IMR-90 (cell line): Measurements from ENCODE around the gene LMO4. TPM values are rescaled to one million over a fixed set of nuclear protein-coding genes. Genes with fewer than 3 reads are reported as not detected.

Experiments used
- ATAC-seq: fragments of 200-7000 bp; cut with Tn5 transposase; 2 replicates; pipeline ENCODE4 v1.9.1; 2020; ENCODE audit warnings: low read depth, mild to moderate bottlenecking, moderate library complexity
- BruUV-seq: library from RNA; stranded (reverse); fragments of 400-500 nt; replicated peaks from 2 replicates; lab custom pipeline; 2021; lab: Mats Ljungman, UMichigan
- CTCF ChIA-PET: fragments of 300-600 bp; formaldehyde crosslinking; extraction: SDS; loops from one replicate; lab custom pipeline; 2021; ENCODE audit warnings: antibody characterized with exemption; lab: Yijun Ruan, JAX
- POLR2A ChIA-PET: fragments of 300-600 bp; sonication (Branson Sonifier 250); formaldehyde crosslinking; loops from one replicate; lab custom pipeline; 2022; ENCODE audit warnings: antibody characterized with exemption; ENCODE audit not compliant: unreplicated experiment; lab: Charles Lee
- DNase-seq: peaks from one replicate; pipeline ENCODE4 v3.0.0; 2013
- H2AFZ ChIP-seq: replicated peaks from 2 replicates; pipeline ENCODE3; 2013; ENCODE audit warnings: low read length, mild to moderate bottlenecking; ENCODE audit not compliant: poor library complexity
- H2AK5ac ChIP-seq: 2 replicates; pipeline ENCODE4 v1.6.1; 2013; ENCODE audit warnings: low read depth, low read length, inconsistent platforms
- H2AK9ac ChIP-seq: replicated peaks from 2 replicates; pipeline ENCODE3; 2013; ENCODE audit warnings: mild to moderate bottlenecking, low read depth, low read length, moderate library complexity; ENCODE audit not compliant: poor library complexity
- H2BK120ac ChIP-seq: 2 replicates; pipeline ENCODE4 v1.6.1; 2013; ENCODE audit warnings: low read depth, low read length, inconsistent platforms
- H2BK15ac ChIP-seq: 3 replicates; pipeline ENCODE4 v1.6.1; 2013; ENCODE audit warnings: low read depth, low read length, inconsistent platforms
- H2BK20ac ChIP-seq: 2 replicates; pipeline ENCODE4 v1.6.1; 2013; ENCODE audit warnings: low read depth, mild to moderate bottlenecking, inconsistent platforms, low read length, moderate library complexity
- H2BK5ac ChIP-seq: 2 replicates; pipeline ENCODE4 v1.6.1; 2013; ENCODE audit warnings: mild to moderate bottlenecking, low read depth, low read length, inconsistent platforms; ENCODE audit not compliant: poor library complexity, severe bottlenecking
- H3K14ac ChIP-seq: replicated peaks from 2 replicates; pipeline ENCODE4 v1.6.1; 2013; ENCODE audit warnings: low read depth, low read length, inconsistent platforms
- H3K18ac ChIP-seq: 2 replicates; pipeline ENCODE4 v1.6.1; 2013; ENCODE audit warnings: low read depth, low read length, control low read depth
- H3K23ac ChIP-seq: 2 replicates; pipeline ENCODE4 v1.6.1; 2013; ENCODE audit warnings: low read depth, low read length, inconsistent platforms
- H3K27ac ChIP-seq: 2 replicates; pipeline ENCODE4 v1.5.1; 2013; ENCODE audit warnings: mild to moderate bottlenecking, control low read depth, low read length; ENCODE audit not compliant: insufficient read depth
- H3K27me3 ChIP-seq: 2 replicates; pipeline ENCODE4 v1.6.1; 2013; ENCODE audit warnings: low read length; ENCODE audit not compliant: control insufficient read depth, insufficient read depth
- H3K36me3 ChIP-seq: 2 replicates; pipeline ENCODE4 v1.6.1; 2013; ENCODE audit warnings: low read length, mixed read lengths; ENCODE audit not compliant: control insufficient read depth, insufficient read depth
- H3K4ac ChIP-seq: 2 replicates; pipeline ENCODE4 v1.6.1; 2013; ENCODE audit warnings: low read depth, low read length, inconsistent platforms
- H3K4me1 ChIP-seq: 2 replicates; pipeline ENCODE4 v1.6.1; 2013; ENCODE audit warnings: low read length, mixed read lengths; ENCODE audit not compliant: control insufficient read depth, insufficient read depth
- H3K4me2 ChIP-seq: 2 replicates; pipeline ENCODE4 v1.6.1; 2013; ENCODE audit warnings: low read depth, mild to moderate bottlenecking, control low read depth, low read length, moderate library complexity
- H3K4me3 ChIP-seq: 2 replicates; pipeline ENCODE4 v1.5.1; 2013; ENCODE audit warnings: low read depth, mild to moderate bottlenecking, control low read depth, low read length, moderate library complexity; ENCODE audit not compliant: insufficient read depth
- H3K56ac ChIP-seq: 2 replicates; pipeline ENCODE4 v1.6.1; 2013; ENCODE audit warnings: low read length, inconsistent platforms; ENCODE audit not compliant: insufficient read depth; ENCODE audit errors: extremely low read depth
- H3K79me1 ChIP-seq, 2 experiments: 2 replicates each; pipeline ENCODE4 v1.6.1; 2013; ENCODE audit warnings: low read length in 2 of 2, inconsistent platforms in 1 of 2, low read depth in 1 of 2
- H3K9ac ChIP-seq: 2 replicates; pipeline ENCODE4 v1.6.1; 2013; ENCODE audit warnings: low read depth, low read length, control low read depth
- H3K9me1 ChIP-seq: 2 replicates; pipeline ENCODE4 v1.6.1; 2013; ENCODE audit warnings: low read length, inconsistent platforms; ENCODE audit not compliant: insufficient read depth
- H3K9me3 ChIP-seq: 2 replicates; pipeline ENCODE4 v1.6.1; 2013; ENCODE audit warnings: low read length; ENCODE audit not compliant: control insufficient read depth, insufficient read depth
- H4K20me1 ChIP-seq: 2 replicates; pipeline ENCODE4 v1.6.1; 2013; ENCODE audit warnings: low read length, inconsistent platforms; ENCODE audit not compliant: insufficient read depth
- H4K5ac ChIP-seq: 2 replicates; pipeline ENCODE4 v1.6.1; 2013; ENCODE audit warnings: mild to moderate bottlenecking, low read depth, low read length, control low read depth
- H4K8ac ChIP-seq, 2 experiments: 2 replicates each; pipeline ENCODE4 v1.6.1; 2013; ENCODE audit warnings: low read depth in 2 of 2, low read length in 2 of 2, control low read depth in 1 of 2, inconsistent platforms in 1 of 2
- H4K91ac ChIP-seq: 2 replicates; pipeline ENCODE4 v1.6.1; 2013; ENCODE audit warnings: low read depth, low read length, inconsistent platforms; ENCODE audit not compliant: insufficient read depth
- CEBPB ChIP-seq: IDR thresholded peaks from 2 replicates; pipeline ENCODE4 v1.6.1; 2012; ENCODE audit warnings: low read depth, low read length, improper control_type of control experiment
- MXI1 ChIP-seq: IDR thresholded peaks from 2 replicates; pipeline ENCODE4 v1.6.1; 2012; ENCODE audit warnings: low read depth, mild to moderate bottlenecking, low read length, moderate library complexity, borderline replicate concordance
- RCOR1 ChIP-seq: IDR thresholded peaks from 2 replicates; pipeline ENCODE4 v1.6.1; 2012; ENCODE audit warnings: mild to moderate bottlenecking, low read length, improper control_type of control experiment; ENCODE audit not compliant: insufficient replicate concordance
- RFX5 ChIP-seq: IDR thresholded peaks from 2 replicates; pipeline ENCODE4 v1.8.0; 2012; ENCODE audit warnings: low read depth, mild to moderate bottlenecking, low read length, moderate library complexity
- WGBS, 2 experiments: methylation state at CpG; one replicate each; pipeline versions ENCODE4 v1.1.5 to v1.1.7; 2013; ENCODE audit warnings: missing lambda C conversion rate in 2 of 2; ENCODE audit not compliant: insufficient read length in 1 of 2; ENCODE audit errors: extremely low coverage in 2 of 2; 5-methylcytosine and 5-hydroxymethylcytosine counted together
- dilution Hi-C: fragments of 300-500 bp; cut with HindIII; formaldehyde crosslinking; loops from one replicate; pipeline ENCODE4 v1.14.3; 2018; ENCODE audit warnings: low sequenced_read_pairs; ENCODE audit not compliant: unreplicated experiment
- in situ Hi-C: fragments of 300-500 bp; cut with MboI; formaldehyde crosslinking; loops from 3 replicates; pipeline ENCODE4 v1.14.3; 2019; ENCODE audit warnings: low sequenced_read_pairs, inconsistent platforms, mixed read lengths
- intact Hi-C: fragments of 100-400 bp; cut with micrococcal nuclease; formaldehyde crosslinking; loops from 2 replicates; pipeline ENCODE4 v1.10.0; 2022
- polyA plus RNA-seq, 3 experiments: library from polyadenylated mRNA; depleted of rRNA; stranded (reverse); fragments of >200 nt; gene quantifications; 2 replicates each; pipeline ENCODE4 v1.2.3, GENCODE V29; 2012; ENCODE audit warnings: low replicate concordance in 1 of 3
- total RNA-seq: library from RNA; depleted of rRNA; stranded (reverse); fragments of >200 nt; gene quantifications from 2 replicates; pipeline ENCODE4 v1.2.3, GENCODE V29; 2012

LMO4 gene
- total and polyA plus RNA-seq, 2 of the 4 experiments (the other 2 are of a cell fraction), result 98.9 to 109 TPM

DNA sequence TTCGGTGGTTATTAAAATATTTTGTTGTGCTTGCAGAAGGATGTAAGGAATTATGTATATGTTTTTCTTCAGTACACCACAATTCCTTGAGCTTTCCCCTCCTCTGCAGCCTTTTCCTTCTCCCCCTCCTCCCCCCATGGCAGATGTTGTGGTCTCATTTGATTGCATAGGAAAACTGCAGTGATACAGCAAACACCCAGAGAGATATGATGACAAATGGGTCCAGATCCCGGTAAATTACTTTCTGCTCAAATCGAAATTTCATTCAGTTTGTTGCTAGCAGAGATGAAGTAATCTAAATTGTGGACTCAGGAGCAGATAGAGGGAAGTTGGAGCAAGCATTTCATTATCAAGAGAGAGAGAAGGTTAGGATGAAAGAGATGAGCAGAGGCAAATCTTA, 9.9 kb downstream of the LMO4 start:
- ChIA-PET POLR2A (no interaction called here), CTCF (no interaction called here)
- Histone ChIP-seq H3K23ac (no peak overlapping the region), H3K79me1 (peaks cover 28 to 64% of the 10 kb centered on the region in 2 experiments), H2AK9ac (no peak overlapping the region), H3K27me3 (no peaks in the 10 kb centered on the region), H3K56ac (no peak overlapping the region), H3K4me2 (peak overlapping the region; percentile 25), H3K4ac (no peak overlapping the region), H3K9ac (no peak overlapping the region), H4K8ac (no peak overlapping the region), H3K9me3 (no peaks in the 10 kb centered on the region), H3K9me1 (no peaks in the 10 kb centered on the region), H2BK15ac (no peak overlapping the region), H2BK20ac (no peak overlapping the region), H3K4me1 (peaks cover 14% of the 10 kb centered on the region), H3K18ac (no peak overlapping the region), H3K14ac (0 out of 2 replicates have a peak overlapping the region, but pooled peaks have one; percentile 7), H2BK120ac (no peak overlapping the region), H3K36me3 (peaks cover 28% of the 10 kb centered on the region), H2AK5ac (no peak overlapping the region), H4K5ac (no peak overlapping the region), H3K4me3 (no peak overlapping the region), H4K20me1 (peaks cover 27% of the 10 kb centered on the region), H2AFZ (no peak overlapping the region), H2BK5ac (no peak overlapping the region), H4K91ac (no peak overlapping the region), H3K27ac (no peak overlapping the region)
- DNase-seq, result peak; percentile 40
- WGBS, 2 experiments, result no CpG with 5 or more reads among the region's 3 CpGs
- no TSS peak for BruUV-seq
- intact Hi-C loops (loop anchor here (5.0 to 10.0 kb wide), 3 partner anchors 184 to 489 kb away; no protein-coding TSS in a partner anchor), in situ Hi-C loops (no loop called here), dilution Hi-C loops (no loop called here)
- TF ChIP-seq MXI1 (no peak), RCOR1 (no peak), RFX5 (no peak), CEBPB (no peak)
- ATAC-seq, result no peak
